GM19043 (cell line): ENCODE results near the gene BCR.
"Not testable (repeated sequence)": the region's sequence is repeated elsewhere in the genome, so short reads cannot be mapped to it uniquely, and the experiment has no call there.

Source experiments
- ATAC-seq: cut with Tn5 transposase; IDR thresholded peaks from one replicate; pipeline ENCODE4 v1.9.1; 2021; ENCODE audit warnings: low read depth; ENCODE audit not compliant: unreplicated experiment

BCR gene

GRCh38 chr22:23180301-23180892, at the start of gene BCR:
Gene BCR (plus strand): TSS chr22:23180509. CDS start chr22:23180961, 452 bp downstream.
- no peak for ATAC-seq

GRCh38 chr22:23130697-23131096, 49.6 kb upstream of the BCR start:
- ATAC-seq: no peak

- ATAC-seq: no peak
These were observed 48.4 kb upstream of the BCR start for GRCh38 chr22:23131931-23132330.

GRCh38 chr22:23132376-23133091, 47.8 kb upstream of the BCR start:
- ATAC-seq: no peak

- no peak for ATAC-seq
These were observed 46.4 kb upstream of the BCR start for GRCh38 chr22:23133922-23134321.

GRCh38 chr22:23136991-23137390, 43.3 kb upstream of the BCR start:
- not testable (repeated sequence) for ATAC-seq

- ATAC-seq: no peak
These were observed 42.8 kb upstream of the BCR start for GRCh38 chr22:23137468-23137867.

- no peak for ATAC-seq
These were observed 42.3 kb upstream of the BCR start for GRCh38 chr22:23137905-23138561.

GRCh38 chr22:23138584-23139435, 41.5 kb upstream of the BCR start:
- no peak for ATAC-seq

GRCh38 chr22:23140385-23140784, 39.9 kb upstream of the BCR start:
- ATAC-seq: no peak

GRCh38 chr22:23142546-23143105, 37.7 kb upstream of the BCR start:
- no peak for ATAC-seq

- ATAC-seq: no peak
These were observed 37.2 kb upstream of the BCR start for GRCh38 chr22:23143119-23143518.

- no peak for ATAC-seq
These were observed 35.9 kb upstream of the BCR start for GRCh38 chr22:23144432-23144831.

GRCh38 chr22:23144932-23145877, 35.1 kb upstream of the BCR start, which contains the start of gene RAB36:
Gene RAB36 (plus strand): TSS chr22:23145477. CDS start chr22:23146617, 1,140 bp downstream.
- ATAC-seq: no peak

GRCh38 chr22:23145878-23146470, 34.3 kb upstream of the BCR start:
- ATAC-seq: no peak

- no peak for ATAC-seq
These were observed 33.7 kb upstream of the BCR start for GRCh38 chr22:23146478-23147205.

GRCh38 chr22:23147617-23148387, 32.5 kb upstream of the BCR start:
- ATAC-seq: no peak
